ENCODE results near the gene SULF2.
A peak's percentile ranks its signal among the peaks of the same experiment; 100 is the strongest.

The SULF2 gene

GRCh38 chr20:47669152-47669425 is 116.2 kb downstream of the SULF2 start:
- no peak for DNase-seq (ENCODE audit: low read depth in 2 of 2)

- DNase-seq (ENCODE audit: low read depth in 2 of 2): no peak
Measured at GRCh38 chr20:47668313-47669151, 116.7 kb downstream of the SULF2 start.

DNA sequence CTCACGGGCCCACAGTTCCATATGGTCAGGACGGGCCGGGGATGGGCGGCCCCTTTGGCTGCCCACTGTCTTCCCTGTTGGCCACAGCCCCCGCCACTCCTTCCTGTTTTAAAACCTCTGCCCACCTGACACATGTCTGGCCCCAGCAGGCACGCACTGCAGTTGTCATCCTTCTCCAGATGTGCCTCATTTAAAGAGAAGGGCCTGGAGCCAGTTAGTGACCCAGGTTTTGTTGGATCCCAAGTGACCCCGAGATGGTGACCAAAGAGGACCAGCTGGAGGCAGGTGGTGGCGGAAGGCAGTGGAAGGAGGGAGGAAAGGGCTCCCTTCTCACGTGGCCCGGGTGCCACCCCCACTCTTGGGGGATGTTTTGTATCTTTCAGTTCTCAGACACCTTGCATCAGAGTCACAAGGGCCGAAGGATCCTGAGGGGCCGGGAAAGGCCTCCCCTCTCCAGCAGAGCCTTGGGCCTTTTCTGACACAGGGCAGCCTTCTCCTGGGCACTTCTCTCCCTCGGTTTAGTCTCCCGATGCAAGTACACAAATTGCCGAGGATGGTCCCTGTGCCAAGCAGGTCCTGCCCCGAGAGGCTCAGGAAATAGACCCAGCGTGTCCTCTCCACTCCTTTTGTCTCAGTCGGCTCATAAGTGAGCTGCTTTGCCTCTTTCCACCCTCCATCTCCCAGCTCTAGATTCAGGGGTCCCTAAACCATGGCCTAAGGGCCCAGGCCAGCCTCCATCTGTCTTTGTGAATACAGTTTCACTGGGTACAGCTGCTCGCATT is 117.6 kb downstream of the SULF2 start:
- DNase-seq (ENCODE audit: low read depth in 2 of 2): no peak

- no peak for DNase-seq (ENCODE audit: low read depth in 2 of 2)
Measured at GRCh38 chr20:47667086-47667485, 118.2 kb downstream of the SULF2 start.

- DNase-seq (ENCODE audit: low read depth in 2 of 2): no peak
Measured at GRCh38 chr20:47666304-47666703, 119.0 kb downstream of the SULF2 start.

DNA sequence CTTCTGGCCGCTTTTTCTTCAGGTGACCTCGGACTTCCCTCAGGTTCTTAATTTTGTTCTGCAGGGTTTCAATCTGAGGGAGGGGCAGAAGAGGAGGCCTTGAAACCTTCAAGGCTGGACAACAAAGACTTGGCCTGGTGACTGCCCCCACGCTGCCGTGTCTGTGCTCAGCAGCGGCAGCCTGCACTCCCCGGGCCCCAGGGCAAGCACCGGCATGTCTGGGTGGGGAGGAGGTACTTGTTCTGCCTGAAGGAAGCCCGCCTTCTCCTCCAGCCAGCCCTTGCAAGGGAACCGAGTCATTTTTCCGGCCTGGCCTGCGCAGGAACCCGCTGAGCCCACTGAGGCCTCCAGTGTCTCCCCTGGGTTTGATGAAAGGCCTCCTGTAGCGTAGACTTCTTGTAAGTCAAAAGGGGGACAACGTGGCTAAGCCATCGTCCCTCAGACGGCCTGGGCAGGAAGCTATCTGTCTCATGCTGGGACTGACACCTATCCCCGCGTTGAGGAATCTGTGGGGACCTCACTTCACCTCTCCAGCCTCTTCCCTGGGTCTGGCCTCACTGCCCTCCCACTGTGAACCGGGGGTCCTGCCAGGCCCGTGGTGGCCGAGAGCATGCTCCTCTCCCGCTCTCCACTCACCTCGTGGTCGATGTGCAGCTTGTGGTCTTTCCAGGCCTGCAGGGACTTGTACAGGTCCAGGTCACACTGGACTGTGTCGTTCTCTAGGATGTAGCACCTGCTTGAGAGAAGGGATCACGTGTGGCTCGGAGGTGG is 119.9 kb downstream of the SULF2 start:
- DNase-seq (ENCODE audit: low read depth in 2 of 2): no peak

GRCh38 chr20:47664744-47665143 is 120.5 kb downstream of the SULF2 start:
- DNase-seq (ENCODE audit: low read depth in 2 of 2): no peak

DNA sequence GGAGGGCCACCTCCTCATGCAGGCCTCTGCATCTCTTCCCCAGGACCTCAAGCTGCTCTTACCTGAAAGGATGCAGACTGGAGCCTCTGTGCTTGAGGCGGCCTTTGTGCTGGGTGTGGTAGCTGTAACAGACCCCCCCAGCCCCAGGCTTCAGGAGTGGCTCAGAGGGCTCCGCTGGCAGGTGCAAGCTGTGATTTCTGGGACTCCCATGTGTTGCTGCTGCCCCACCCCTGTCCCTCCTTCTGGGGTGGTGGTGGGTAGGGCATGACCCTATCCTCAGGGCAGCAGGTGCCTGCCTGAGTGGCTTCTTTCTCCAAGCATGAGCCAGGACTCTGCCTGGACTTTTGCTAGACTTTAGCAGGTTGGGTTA is 121.2 kb downstream of the SULF2 start:
- DNase-seq (ENCODE audit: low read depth in 2 of 2): no peak

DNA sequence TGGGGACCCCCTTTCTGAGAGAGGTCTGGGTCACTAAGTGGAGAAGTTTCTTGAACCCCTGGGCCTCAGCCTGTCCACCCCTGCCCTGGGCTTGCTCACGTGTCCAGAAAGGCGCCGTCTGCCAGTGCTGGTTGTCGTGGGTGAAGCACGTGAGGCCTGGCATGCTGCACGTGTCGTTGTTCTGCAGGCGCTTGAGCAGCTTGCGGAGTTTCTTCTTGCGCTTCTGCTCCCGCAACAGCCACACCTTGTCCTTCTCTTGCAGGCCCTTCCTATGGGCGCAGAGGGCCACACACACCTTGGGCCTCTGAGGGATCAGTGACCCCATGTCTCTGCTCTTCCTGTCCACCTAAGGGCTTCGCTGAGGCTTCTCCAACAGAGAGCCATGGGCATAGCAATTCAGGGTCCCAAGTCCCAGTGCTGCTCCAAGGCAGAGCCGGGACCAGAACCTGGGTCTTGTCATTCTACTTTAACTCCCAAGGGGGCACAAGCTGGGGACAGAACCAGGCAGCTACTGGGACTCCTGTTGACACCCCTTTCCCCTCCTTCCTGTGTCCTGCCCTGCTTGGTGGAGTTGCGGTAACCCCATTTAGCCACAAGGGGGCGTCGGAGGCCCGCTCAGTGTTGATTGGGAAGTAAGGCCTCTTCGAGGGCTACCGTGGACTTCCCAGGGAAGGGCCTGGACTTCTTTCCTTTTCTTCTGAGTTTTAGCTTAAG is 121.8 kb downstream of the SULF2 start:
- DNase-seq (ENCODE audit: low read depth in 2 of 2): peak; percentile 29 to 48

GRCh38 chr20:47662483-47663353 is 122.6 kb downstream of the SULF2 start:
- no peak for DNase-seq (ENCODE audit: low read depth in 2 of 2)

DNA sequence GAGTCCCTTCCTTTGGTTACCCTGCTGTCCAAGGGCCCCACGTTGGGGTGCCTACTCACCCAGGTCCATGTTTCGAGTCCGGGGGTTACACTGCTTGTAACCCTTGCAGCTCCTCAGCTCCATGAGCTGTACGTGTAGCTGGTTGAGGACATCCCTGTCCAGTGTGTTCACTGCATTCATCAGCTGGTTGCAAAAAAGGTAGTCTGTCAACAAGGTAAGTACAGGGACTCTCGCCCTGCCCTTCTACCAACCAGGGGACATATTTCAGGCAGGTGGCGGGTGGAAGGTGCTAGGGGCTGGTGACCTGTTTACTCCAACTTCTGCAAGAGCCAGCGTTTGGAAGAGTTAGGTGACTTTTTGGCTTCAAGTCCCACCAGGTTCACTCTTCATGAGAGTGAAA is 123.6 kb downstream of the SULF2 start:
- DNase-seq (ENCODE audit: low read depth in 2 of 2): no peak

GRCh38 chr20:47660983-47661700 is 124.1 kb downstream of the SULF2 start:
- no peak for DNase-seq (ENCODE audit: low read depth in 2 of 2)

DNA sequence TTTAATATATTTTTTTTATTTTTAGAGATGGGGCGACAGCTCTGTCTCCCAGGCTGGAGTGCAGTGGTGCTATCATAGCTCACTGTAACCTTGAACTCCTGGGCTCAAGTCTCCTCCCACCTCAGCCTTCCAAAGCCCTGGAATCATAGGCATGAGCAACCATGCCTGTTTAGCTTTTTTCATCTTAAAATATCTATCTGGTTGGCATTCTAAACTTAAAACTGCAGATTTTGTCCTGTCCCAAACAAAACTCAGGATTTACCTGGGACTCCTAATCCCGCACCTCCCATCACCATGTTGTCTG is 124.7 kb downstream of the SULF2 start:
- DNase-seq (ENCODE audit: low read depth in 2 of 2): no peak

DNA sequence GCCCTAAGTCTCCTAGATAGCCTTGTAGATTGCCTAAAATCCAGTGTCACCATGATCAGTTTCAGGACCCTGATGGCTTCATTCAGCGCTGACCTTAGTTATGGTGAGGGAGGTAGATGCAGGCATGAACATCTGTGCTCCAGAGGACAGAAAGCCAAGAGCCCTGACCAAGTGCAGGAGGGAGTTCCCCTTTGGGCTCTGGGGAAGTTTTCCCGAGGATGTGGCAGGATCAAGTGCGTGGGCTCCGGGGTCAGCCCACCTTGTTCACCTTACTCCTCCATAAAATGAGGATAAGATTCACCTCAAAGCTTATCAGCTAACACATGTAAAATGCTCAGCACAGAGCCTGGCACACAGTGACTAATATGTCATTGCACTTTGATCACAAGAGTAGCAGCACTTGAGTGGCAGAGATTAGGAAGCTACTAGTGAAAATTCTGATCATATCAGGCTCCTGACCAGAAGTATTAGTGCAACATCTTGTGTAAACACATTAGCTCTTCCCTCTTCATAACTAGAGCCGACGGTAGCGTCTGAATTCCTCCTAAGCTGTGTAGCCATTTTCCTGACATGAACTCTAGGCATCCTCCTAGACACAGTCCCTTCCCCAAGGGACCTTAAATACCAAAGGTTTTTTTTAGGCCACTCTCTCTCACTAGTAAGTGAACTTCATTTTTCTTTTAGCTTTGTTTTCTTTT is 125.2 kb downstream of the SULF2 start:
- DNase-seq (ENCODE audit: low read depth in 2 of 2): no peak

- DNase-seq (ENCODE audit: low read depth in 2 of 2): no peak
Measured at GRCh38 chr20:47656318-47656717, 129.0 kb downstream of the SULF2 start.

DNA sequence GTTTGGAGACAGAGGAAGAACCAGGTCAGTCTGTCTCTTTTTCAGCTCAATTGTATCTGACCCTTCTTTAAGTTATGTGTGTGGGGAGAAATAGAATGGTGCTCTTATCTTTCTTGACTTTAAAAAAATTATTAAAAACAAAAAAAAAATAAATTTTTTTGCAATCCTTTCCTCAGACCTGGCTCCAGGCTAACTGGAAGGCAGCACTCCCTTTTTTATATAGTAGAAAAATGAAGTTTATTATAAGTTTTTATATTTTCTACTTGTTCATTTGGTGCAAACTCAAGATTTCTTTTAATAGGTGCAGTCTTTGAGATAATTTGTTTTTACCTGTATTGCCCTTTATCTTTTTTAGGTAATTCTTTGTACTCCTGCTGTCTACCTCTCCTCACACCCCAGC is 129.6 kb downstream of the SULF2 start:
- DNase-seq (ENCODE audit: low read depth in 2 of 2): no peak

DNA sequence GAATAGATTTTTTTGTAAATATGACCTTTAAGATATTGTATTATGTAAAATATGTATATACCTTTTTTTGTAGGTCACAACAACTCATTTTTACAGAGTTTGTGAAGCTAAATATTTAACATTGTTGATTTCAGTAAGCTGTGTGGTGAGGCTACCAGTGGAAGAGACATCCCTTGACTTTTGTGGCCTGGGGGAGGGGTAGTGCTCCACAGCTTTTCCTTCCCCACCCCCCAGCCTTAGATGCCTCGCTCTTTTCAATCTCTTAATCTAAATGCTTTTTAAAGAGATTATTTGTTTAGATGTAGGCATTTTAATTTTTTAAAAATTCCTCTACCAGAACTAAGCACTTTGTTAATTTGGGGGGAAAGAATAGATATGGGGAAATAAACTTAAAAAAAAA is 130.9 kb downstream of the SULF2 start:
- DNase-seq (ENCODE audit: low read depth in 2 of 2): no peak

DNA sequence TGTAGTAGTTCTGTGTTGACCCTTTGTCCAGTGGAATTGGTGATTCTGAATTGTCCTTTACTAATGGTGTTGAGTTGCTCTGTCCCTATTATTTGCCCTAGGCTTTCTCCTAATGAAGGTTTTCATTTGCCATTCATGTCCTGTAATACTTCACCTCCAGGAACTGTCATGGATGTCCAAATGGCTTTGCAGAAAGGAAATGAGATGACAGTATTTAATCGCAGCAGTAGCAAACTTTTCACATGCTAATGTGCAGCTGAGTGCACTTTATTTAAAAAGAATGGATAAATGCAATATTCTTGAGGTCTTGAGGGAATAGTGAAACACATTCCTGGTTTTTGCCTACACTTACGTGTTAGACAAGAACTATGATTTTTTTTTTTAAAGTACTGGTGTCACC is 131.4 kb downstream of the SULF2 start:
- DNase-seq (ENCODE audit: low read depth in 2 of 2): no peak

- no peak for DNase-seq (ENCODE audit: low read depth in 2 of 2)
Measured at GRCh38 chr20:47652794-47653193, 132.5 kb downstream of the SULF2 start.

- no peak for DNase-seq (ENCODE audit: low read depth in 2 of 2)
Measured at GRCh38 chr20:47652301-47652700, 133.0 kb downstream of the SULF2 start.

Measured in stimulated activated CD4-positive, alpha-beta T cell treated with anti-CD3 and anti-CD28 coated beads, Interleukin-1b, Interleukin-23, amount 100 ng/mL, for 1 hour (primary cell).